Measurements from ENCODE around the gene ASCL1.

DNA sequence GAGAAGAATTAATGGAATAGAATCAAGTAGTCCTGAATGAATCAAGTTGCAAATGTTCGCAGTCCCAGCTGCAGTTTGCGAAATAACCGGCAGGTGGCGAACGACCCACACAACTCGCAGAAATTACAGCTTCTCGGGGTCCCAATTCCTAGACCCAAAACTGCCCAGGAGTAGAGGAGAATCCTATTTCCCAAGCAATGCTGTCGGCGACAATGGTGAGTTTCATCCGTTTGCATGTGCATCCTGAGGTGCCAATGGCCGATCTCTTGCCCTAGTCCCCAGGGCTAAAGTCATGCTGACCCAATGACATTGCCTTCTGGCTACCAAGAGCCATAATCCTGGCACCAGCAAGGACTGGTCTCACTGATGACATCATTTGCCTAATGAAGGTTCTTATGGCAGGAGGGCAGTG is 8.5 kb upstream of the ASCL1 start:
- TF ChIP-seq, protein P1, sequence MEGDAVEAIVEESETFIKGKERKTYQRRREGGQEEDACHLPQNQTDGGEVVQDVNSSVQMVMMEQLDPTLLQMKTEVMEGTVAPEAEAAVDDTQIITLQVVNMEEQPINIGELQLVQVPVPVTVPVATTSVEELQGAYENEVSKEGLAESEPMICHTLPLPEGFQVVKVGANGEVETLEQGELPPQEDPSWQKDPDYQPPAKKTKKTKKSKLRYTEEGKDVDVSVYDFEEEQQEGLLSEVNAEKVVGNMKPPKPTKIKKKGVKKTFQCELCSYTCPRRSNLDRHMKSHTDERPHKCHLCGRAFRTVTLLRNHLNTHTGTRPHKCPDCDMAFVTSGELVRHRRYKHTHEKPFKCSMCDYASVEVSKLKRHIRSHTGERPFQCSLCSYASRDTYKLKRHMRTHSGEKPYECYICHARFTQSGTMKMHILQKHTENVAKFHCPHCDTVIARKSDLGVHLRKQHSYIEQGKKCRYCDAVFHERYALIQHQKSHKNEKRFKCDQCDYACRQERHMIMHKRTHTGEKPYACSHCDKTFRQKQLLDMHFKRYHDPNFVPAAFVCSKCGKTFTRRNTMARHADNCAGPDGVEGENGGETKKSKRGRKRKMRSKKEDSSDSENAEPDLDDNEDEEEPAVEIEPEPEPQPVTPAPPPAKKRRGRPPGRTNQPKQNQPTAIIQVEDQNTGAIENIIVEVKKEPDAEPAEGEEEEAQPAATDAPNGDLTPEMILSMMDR (IDR thresholded peaks at IDR 0.05), result peak; percentile 56 to 92 (median 81)
- no peak for TF ChIP-seq POLR2A (IDR thresholded peaks at IDR 0.05)

All from Peyer's patch (tissue), 4 donors.